SU-DHL-6 (cell line): ENCODE results near the gene TP73.

ENCODE experiments used
- H2AFZ ChIP-seq: fragments of 200-600 bp; sonication (generic); 2 replicates; pipeline ENCODE4 v1.6.1; 2014; ENCODE audit warnings: low read depth, mild to moderate bottlenecking, moderate library complexity, mixed read lengths, antibody characterized with exemption, low read length; ENCODE audit not compliant: severe bottlenecking
- H3F3A ChIP-seq: fragments of 200-600 bp; shearing (Covaris generic); 2 replicates; pipeline ENCODE4 v1.6.0; 2016; ENCODE audit warnings: antibody characterized with exemption, mild to moderate bottlenecking; ENCODE audit not compliant: insufficient read depth
- H3K27ac ChIP-seq: fragments of 200-600 bp; sonication (generic); 2 replicates; pipeline ENCODE4 v1.5.1; 2016; ENCODE audit warnings: low read depth, mild to moderate bottlenecking, low read length, moderate library complexity, mixed read lengths
- H3K27me3 ChIP-seq: fragments of 200-600 bp; sonication (generic), shearing (Covaris generic); 2 replicates; pipeline ENCODE4 v1.6.0; 2014; ENCODE audit warnings: mild to moderate bottlenecking, low read length
- H3K36me3 ChIP-seq: fragments of 200-600 bp; sonication (generic); 2 replicates; pipeline ENCODE4 v1.6.1; 2014; ENCODE audit warnings: mild to moderate bottlenecking, low read length, mixed read lengths
- H3K4me2 ChIP-seq: fragments of 300-600, 200-600 bp; shearing (Covaris generic), sonication (generic); 2 replicates; pipeline ENCODE4 v1.6.0; 2014; ENCODE audit warnings: low read length, low read depth, mild to moderate bottlenecking; ENCODE audit not compliant: poor library complexity, severe bottlenecking
- H3K4me3 ChIP-seq: fragments of 200-600 bp; sonication (generic); 2 replicates; pipeline ENCODE4 v1.5.1; 2014; ENCODE audit warnings: antibody characterized with exemption, low read length, mild to moderate bottlenecking, mixed read lengths; ENCODE audit not compliant: insufficient read depth, poor library complexity, severe bottlenecking
- H3K79me2 ChIP-seq: fragments of 200-600 bp; sonication (generic); 2 replicates; pipeline ENCODE4 v1.6.1; 2014; ENCODE audit warnings: mild to moderate bottlenecking, low read length, moderate library complexity; ENCODE audit not compliant: insufficient read depth
- H3K9ac ChIP-seq: fragments of 200-600 bp; sonication (generic); 2 replicates; pipeline ENCODE4 v1.7.0; 2014; ENCODE audit warnings: mild to moderate bottlenecking, low read length
- H3K9me2 ChIP-seq: fragments of 200-600 bp; sonication (generic); replicated peaks from 2 replicates; pipeline ENCODE4 v1.6.1; 2014; ENCODE audit warnings: low read length; ENCODE audit not compliant: insufficient read depth
- H3K9me3 ChIP-seq: fragments of 200-600 bp; sonication (generic); 2 replicates; pipeline ENCODE4 v1.6.1; 2014; ENCODE audit warnings: low read length, mixed read lengths; ENCODE audit not compliant: insufficient read depth
- H4K20me1 ChIP-seq: fragments of 200-600 bp; sonication (generic); 2 replicates; pipeline ENCODE4 v1.6.1; 2014; ENCODE audit warnings: low read depth, mild to moderate bottlenecking, antibody characterized with exemption, low read length, moderate library complexity, mixed read lengths
- EZH2phosphoT487 ChIP-seq: fragments of 200-600 bp; sonication (generic), shearing (Covaris generic); conservative IDR thresholded peaks from 2 replicates; pipeline ENCODE4 v1.6.1; 2018; ENCODE audit warnings: mild to moderate bottlenecking, antibody characterized with exemption, low read length, moderate library complexity, mixed read lengths
- TF ChIP-seq, protein P1 (sequence below): fragments of 200-600 bp; sonication (generic); IDR thresholded peaks from one replicate; pipeline ENCODE4 v1.5.1; 2017; ENCODE audit warnings: antibody characterized with exemption, mild to moderate bottlenecking, low read length, moderate library complexity; ENCODE audit not compliant: insufficient read depth, poor library complexity, severe bottlenecking

TP73 gene

DNA sequence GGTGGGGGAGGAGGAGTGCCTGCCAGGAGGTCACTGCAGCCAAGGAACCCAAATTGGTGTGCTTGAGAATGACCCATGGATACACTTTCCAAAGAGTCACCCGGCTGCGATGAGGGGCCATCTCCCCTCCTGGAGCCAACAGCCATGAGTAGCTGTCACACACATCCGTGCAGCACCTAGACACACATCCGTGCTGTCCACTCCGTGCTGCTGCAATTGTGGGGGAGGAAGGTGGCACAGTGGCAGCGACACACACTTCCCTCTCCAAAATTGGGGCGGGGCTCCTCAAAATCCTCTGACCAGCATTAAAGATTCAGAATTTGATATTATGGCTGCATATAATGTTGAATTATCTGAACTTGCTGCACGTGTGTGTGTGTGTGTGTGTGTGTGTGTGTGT lies 15.8 kb downstream of the TP73 start:
- H2AFZ ChIP-seq, result no peak overlapping the region
- H3K79me2 ChIP-seq, result no peaks in the 10 kb centered on the region
- no peak overlapping the region for H3K4me3 ChIP-seq
- no peaks in the 10 kb centered on the region for H3K9me3 ChIP-seq
- no peak for TF ChIP-seq EZH2phosphoT487
- TF ChIP-seq, protein P1, sequence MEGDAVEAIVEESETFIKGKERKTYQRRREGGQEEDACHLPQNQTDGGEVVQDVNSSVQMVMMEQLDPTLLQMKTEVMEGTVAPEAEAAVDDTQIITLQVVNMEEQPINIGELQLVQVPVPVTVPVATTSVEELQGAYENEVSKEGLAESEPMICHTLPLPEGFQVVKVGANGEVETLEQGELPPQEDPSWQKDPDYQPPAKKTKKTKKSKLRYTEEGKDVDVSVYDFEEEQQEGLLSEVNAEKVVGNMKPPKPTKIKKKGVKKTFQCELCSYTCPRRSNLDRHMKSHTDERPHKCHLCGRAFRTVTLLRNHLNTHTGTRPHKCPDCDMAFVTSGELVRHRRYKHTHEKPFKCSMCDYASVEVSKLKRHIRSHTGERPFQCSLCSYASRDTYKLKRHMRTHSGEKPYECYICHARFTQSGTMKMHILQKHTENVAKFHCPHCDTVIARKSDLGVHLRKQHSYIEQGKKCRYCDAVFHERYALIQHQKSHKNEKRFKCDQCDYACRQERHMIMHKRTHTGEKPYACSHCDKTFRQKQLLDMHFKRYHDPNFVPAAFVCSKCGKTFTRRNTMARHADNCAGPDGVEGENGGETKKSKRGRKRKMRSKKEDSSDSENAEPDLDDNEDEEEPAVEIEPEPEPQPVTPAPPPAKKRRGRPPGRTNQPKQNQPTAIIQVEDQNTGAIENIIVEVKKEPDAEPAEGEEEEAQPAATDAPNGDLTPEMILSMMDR, result no peak
- H3K27me3 ChIP-seq, result no peaks in the 10 kb centered on the region
- no peaks in the 10 kb centered on the region for H3F3A ChIP-seq
- H3K4me2 ChIP-seq, result no peak overlapping the region
- no peaks in the 10 kb centered on the region for H3K36me3 ChIP-seq
- H3K9me2 ChIP-seq, result no peaks in the 10 kb centered on the region
- H4K20me1 ChIP-seq, result no peaks in the 10 kb centered on the region
- no peak overlapping the region for H3K27ac ChIP-seq
- H3K9ac ChIP-seq, result no peak overlapping the region

DNA sequence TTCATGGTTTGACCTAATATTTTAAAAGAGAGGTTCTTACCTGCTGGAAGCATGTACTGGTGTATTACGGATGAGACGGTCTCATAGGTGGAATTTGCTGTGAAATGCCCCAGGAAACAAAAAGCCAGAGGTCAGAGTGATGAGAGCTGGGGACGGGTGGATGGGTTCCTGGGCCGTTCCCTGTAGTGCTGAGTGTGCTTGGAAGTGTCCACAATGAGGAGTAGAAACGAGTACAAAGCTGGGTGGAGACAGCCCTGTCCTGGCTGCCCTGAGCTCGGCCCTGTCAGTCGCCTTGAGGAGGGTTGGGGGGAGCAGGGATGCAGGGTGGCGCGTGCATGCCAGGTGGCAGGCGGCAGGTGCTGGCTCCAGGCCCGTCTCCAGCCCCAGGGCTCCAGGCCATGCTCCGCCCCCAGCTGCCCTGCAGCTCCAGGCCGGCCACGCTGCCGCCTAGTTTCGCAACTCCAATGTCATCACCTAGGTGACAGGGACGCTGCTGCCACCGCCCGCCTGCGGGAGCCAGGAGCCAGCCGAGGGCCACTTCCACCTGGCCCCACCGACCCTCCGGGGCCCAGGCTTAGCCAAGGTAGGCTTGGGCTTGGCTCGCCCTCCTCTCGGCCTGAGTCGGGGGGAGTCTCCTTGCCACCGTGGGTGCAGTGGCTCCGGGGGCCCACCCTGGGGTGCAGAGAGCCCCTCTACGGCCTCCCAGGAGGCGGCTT lies 16.4 kb downstream of the TP73 start:
- Histone ChIP-seq H3K9me3 (no peaks in the 10 kb centered on the region), H4K20me1 (no peaks in the 10 kb centered on the region), H3K4me2 (no peak overlapping the region), H3K27ac (no peak overlapping the region), H3F3A (no peaks in the 10 kb centered on the region), H3K36me3 (no peaks in the 10 kb centered on the region), H3K27me3 (no peaks in the 10 kb centered on the region), H3K79me2 (no peaks in the 10 kb centered on the region), H3K9me2 (no peaks in the 10 kb centered on the region), H2AFZ (no peak overlapping the region), H3K9ac (no peak overlapping the region), H3K4me3 (no peak overlapping the region)
- no peak for TF ChIP-seq EZH2phosphoT487
- TF ChIP-seq, protein P1, result no peak

DNA sequence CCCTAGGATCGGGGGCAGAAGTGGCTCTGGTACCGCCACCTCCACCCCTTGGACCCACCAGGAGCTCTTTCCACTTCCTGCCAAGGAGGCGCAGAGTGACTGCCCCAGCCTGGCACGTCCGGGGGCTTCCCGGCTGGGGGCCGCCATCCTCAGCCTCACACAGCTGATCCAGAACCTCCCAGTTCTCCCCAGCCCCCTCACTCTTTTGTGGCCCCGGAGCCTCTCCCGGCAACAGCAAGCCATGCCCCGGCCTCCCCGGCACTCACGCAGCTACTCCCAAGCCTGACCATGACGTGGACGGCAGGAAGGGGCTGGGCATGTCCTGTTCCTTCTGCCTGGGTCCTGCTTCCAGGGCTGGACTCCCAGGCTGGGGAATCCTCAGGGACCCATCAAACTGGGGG lies 17.1 kb downstream of the TP73 start:
- no peaks in the 10 kb centered on the region for H3K9me2 ChIP-seq
- no peak overlapping the region for H3K4me3 ChIP-seq
- TF ChIP-seq EZH2phosphoT487, result no peak
- TF ChIP-seq, protein P1, result no peak
- H3K36me3 ChIP-seq, result no peaks in the 10 kb centered on the region
- no peak overlapping the region for H2AFZ ChIP-seq
- no peak overlapping the region for H3K4me2 ChIP-seq
- H3K27ac ChIP-seq, result no peak overlapping the region
- no peaks in the 10 kb centered on the region for H3K9me3 ChIP-seq
- no peak overlapping the region for H3K9ac ChIP-seq
- H3K27me3 ChIP-seq, result no peaks in the 10 kb centered on the region
- no peaks in the 10 kb centered on the region for H3F3A ChIP-seq
- H3K79me2 ChIP-seq, result no peaks in the 10 kb centered on the region
- H4K20me1 ChIP-seq, result no peaks in the 10 kb centered on the region
